H7 (cell line): Measurements from ENCODE around the gene AGBL4. TPM values are rescaled to one million over a fixed set of nuclear protein-coding genes. Genes with fewer than 3 reads are reported as not detected.

Experiments used
- DNase-seq: peaks from one replicate; pipeline ENCODE4 v3.0.0; 2012
- H3K27me3 ChIP-seq: 2 replicates; pipeline ENCODE4 v1.6.0; 2011; ENCODE audit warnings: mild to moderate bottlenecking, low read length; ENCODE audit not compliant: control insufficient read depth, insufficient read depth
- H3K36me3 ChIP-seq: replicated peaks from 2 replicates; pipeline ENCODE4 v1.5.1; 2011; ENCODE audit warnings: low read length; ENCODE audit not compliant: control insufficient read depth, insufficient read depth
- H3K4me3 ChIP-seq: 2 replicates; pipeline ENCODE4 v1.5.1; 2011; ENCODE audit warnings: low read depth, mild to moderate bottlenecking, control low read depth, low read length, moderate library complexity; ENCODE audit not compliant: insufficient read depth
- total RNA-seq: library from RNA; depleted of rRNA; stranded (reverse); fragments of >200 nt; shearing (Covaris generic); gene quantifications from 2 replicates; pipeline ENCODE4 v1.2.3, GENCODE V29; 2014

The AGBL4 gene
- total RNA-seq, 1 experiment from 2014 or later, result 0.87 TPM

DNA sequence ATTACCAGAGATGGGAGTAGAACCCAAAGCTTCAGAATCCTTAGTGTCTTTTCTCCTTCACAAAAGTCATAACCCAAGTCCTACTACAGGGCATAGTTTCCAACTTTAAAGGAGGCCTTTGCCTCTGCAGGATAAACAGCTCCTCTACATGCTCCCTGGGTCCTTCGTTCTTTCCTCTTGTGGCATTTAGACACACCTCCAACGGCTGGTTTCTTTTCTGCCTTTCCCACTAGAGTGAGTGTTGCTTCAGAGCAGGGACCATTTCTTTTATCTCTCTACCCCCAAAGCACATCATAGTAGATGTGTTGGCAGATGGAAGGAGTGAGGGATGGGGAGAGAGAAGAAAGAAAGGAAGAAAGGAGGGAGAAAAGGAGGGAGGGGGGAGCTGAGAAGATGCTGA, 1407.0 kb downstream of the AGBL4 start:
- Histone ChIP-seq H3K36me3 (no peaks in the 10 kb centered on the region), H3K27me3 (no peaks in the 10 kb centered on the region), H3K4me3 (no peak overlapping the region)
- no peak for DNase-seq

DNA sequence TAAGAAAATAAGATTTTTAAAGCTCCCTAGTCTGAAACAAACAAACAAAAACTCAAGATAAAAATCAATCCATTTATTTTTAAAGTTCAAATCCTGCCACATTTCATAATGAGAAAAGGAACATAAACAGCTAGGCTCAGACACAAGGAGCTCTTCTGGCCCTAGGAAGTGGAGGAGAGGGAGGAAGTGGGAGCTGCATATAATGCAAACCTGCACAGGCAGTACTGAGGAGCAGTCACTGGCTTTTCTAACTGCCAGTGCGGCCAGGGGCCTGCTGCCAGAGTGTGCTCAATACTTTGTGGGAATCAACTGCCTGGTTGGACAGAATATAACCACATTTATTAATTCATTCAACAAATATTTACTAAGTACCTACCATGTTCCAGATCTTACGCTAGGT, 1411.9 kb downstream of the AGBL4 start:
- no peak overlapping the region for H3K4me3 ChIP-seq
- no peaks in the 10 kb centered on the region for H3K36me3 ChIP-seq
- H3K27me3 ChIP-seq, result no peaks in the 10 kb centered on the region
- no peak for DNase-seq

DNA sequence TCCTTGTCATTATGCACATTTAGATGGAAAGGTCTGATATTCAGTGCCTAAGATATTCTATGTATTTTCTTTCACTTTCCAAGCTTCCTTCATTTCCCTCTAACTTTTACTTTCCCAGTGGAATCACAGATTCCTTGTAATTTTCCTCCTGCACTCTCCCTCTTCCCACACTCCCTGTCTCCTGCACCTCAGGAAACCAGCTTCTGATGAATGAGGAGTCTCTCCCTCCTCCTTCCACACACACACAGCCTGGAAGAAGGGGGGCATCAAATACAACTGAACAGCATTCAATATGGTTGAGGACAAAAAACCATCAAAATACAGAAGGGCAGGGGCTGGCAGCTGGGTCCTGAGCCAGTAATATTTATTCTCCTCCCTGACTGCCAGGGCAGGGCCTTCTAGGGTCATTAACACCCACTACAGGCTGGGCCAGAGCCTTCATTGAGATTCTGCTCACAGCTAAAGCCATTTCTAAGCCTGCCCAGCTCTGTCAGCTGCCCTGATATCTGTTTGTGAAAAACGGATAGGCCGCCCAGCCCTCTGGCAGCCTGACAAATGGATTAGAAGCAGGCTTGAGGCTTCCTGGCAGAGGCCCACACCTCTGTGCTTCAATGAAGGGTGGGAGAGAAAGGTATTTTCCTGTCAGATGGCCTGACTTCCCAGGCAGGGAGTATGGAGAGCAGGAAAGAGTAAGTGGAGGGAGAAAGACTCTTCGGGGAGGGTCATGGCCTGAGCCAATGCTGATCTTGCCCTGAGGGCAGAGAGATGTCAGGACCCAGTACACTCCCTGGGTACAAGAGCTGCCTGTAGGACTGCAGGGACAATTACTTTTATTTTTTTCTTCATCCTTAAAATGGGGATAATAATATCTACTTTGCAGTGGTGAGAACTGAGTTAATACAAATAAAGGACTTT, 1412.9 kb downstream of the AGBL4 start:
- DNase-seq, result no peak
- H3K4me3 ChIP-seq, result no peak overlapping the region
- H3K36me3 ChIP-seq, result no peaks in the 10 kb centered on the region
- H3K27me3 ChIP-seq, result no peaks in the 10 kb centered on the region

DNA sequence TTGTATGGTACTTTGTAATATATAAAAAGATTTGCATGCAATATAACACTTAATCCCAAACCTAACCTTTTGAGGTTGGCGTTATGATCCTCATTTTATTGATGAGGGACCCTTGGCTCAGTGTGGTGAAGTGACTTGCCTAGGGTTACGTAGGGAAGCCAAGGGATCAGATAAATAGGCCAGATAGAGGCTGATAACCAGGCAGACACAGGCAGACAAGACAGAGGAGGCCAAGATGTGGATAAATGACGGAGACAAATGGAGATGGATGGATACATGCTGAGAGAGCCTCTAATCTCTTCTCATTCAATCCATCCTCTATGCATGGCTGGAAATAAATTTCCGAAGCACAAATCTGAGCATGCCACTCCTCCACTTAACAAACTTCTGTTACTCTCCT, 1414.9 kb downstream of the AGBL4 start:
- DNase-seq, result no peak
- Histone ChIP-seq H3K27me3 (no peaks in the 10 kb centered on the region), H3K36me3 (no peaks in the 10 kb centered on the region), H3K4me3 (no peak overlapping the region)

DNA sequence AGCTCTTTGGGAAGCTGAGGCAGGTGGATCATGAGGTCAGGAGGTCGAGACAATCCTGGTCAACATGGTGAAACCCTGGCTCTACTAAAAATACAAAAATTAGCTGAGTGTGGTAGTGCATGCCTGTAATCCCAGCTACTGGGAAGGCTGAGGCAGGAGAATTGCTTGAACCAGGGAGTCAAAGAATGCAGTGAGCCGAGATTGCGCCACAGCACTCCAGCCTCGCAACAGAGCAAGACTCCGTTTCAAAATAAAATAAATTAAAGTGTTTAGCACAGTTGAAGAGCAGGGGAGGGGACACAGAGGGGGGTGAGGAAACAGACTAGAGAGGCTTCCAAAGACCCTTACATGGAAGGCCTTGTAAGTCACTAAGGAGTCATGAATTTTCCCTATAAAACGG, 1420.5 kb downstream of the AGBL4 start:
- Histone ChIP-seq H3K4me3 (no peak overlapping the region), H3K36me3 (no peaks in the 10 kb centered on the region), H3K27me3 (no peaks in the 10 kb centered on the region)
- no peak for DNase-seq

DNA sequence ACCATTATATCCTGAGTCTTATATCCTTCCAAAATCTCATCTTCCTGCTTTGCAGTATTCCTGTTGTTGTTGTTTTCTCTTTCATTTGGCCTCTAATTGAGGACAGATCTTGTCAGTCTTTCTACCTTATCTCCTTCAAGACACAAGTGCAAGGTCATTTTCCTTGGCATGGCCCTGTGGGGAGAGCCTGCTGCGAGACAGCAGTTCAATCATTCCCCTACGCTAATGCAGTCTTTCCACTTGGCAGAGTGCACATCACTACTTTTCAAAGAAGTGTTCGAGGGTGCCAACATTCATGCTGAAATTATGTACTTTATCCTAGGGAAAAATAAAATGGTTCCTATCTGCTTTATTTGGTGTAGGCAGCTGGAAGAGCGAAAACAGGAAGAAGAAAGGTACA, 1421.4 kb downstream of the AGBL4 start:
- Histone ChIP-seq H3K4me3 (no peak overlapping the region), H3K27me3 (no peaks in the 10 kb centered on the region), H3K36me3 (no peaks in the 10 kb centered on the region)
- DNase-seq, result no peak

DNA sequence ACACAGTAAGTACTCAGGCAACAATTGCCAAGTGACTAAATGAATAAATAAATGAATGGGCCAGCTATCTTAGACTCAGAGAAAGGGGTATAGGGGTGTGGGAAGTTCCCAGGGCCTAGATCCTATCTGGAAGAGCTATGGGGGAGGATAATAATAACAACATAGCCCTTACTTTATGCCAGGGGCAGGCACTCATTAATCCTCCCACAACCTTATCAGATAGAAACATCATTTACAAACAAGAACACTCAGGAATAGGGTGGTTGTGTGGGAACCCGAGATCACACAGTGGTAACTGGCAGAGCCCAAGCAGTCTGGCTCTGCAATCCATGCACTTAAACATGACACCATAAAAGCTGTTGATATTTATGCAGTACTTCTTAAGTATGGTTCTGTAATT, 1423.6 kb downstream of the AGBL4 start:
- H3K36me3 ChIP-seq, result no peaks in the 10 kb centered on the region
- no peaks in the 10 kb centered on the region for H3K27me3 ChIP-seq
- no peak overlapping the region for H3K4me3 ChIP-seq
- DNase-seq, result no peak

DNA sequence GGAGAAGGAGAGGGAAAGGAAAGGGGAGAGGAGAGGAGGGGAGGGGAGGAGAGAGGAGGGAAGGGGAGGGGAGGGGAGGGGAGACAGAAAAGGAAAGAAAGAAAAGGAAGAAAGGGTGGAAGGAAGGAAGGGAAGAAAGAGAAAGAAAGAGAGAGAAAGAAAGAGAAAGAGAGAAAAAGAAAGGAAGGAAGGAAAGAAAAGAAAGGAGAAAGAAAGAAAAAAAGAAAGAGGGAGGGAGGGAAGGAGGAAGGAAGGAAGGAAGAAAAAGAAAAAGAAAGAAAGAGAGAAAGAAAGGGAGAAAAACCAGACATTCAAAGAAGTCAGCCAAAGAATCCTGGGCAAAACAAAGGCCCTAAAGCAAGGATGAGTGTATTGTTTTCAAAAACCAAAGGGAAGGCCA, 1426.1 kb downstream of the AGBL4 start:
- H3K27me3 ChIP-seq, result no peaks in the 10 kb centered on the region
- no peak overlapping the region for H3K4me3 ChIP-seq
- H3K36me3 ChIP-seq, result no peaks in the 10 kb centered on the region
- no peak for DNase-seq

DNA sequence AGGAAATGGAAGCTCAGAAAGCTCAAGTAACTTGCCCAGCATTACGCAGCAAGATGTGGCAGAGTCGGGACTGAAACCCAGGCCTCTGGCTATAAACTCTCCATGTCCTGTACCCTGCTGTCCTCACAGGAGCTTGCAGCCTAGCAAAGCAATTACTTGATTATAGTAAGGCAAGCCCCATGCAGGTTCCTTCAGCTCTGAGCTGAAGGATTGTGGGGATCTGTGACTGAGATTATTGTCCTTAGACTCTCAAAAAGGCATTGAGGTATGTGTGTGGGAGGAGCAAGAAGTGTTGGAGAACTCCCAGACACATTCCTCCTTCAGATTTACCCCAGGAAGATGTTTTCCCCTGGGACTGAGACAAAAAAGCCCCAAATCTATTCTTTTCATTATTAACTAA, 1427.7 kb downstream of the AGBL4 start:
- Histone ChIP-seq H3K36me3 (no peaks in the 10 kb centered on the region), H3K4me3 (no peak overlapping the region), H3K27me3 (no peaks in the 10 kb centered on the region)
- peak; percentile 19 for DNase-seq

DNA sequence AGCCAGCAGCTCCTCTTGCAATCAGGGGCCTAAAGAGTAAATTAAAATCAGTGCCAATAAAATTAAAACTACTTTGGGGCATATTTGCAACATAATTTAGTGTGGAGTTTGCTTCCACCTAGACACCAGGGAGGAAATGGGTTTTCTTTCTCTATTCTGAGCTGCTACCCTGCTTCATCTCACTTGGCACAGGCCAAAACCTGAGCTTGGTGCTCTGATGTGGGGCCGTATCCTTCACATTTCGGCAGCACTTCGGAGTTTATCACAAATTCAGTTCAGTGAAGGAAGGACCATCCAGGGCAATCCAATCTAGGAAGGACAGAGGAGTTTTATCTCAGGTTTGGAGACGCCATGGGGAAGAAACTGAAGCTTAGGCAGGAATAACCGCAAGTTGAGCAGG, 1428.1 kb downstream of the AGBL4 start:
- Histone ChIP-seq H3K36me3 (no peaks in the 10 kb centered on the region), H3K27me3 (no peaks in the 10 kb centered on the region), H3K4me3 (no peak overlapping the region)
- DNase-seq, result no peak

DNA sequence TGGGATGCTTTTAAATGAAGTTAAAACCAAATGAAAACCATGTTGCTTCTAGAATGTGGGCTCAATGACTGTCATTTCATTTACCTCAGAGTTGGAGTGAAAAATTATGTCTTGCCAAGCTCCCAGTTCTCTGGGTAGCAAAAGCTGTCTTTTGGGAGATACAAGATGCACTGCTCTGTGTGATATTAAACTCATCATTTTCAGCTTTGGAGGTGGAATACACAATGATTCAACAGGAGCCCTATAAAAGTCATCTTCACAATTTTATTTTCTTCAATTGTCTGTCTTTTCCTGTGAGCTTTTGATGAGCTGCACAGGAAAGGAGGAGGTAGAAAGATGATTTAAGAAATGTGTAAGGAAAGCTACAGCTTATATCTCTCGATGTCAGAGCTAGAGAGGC, 1431.4 kb downstream of the AGBL4 start:
- DNase-seq, result no peak
- Histone ChIP-seq H3K4me3 (no peak overlapping the region), H3K27me3 (no peaks in the 10 kb centered on the region), H3K36me3 (no peaks in the 10 kb centered on the region)

DNA sequence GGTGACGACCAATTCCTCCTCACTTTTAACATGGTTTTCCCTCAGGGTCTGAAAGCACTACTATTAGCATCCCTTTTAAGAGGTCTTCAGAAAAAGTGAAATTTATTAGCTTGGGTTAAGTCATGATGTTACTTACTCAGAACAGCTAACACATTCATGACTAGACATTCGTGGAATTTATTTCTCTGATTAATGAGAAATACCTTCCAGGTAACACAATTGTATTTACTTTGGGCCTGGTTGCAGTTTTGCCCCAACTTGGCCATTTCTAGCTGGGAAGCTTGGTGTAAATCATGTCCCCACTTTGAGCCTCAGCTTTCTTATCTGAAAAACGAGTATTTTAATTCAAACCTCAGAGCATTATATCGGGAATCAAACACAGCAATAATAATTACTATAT, 1432.6 kb downstream of the AGBL4 start:
- no peaks in the 10 kb centered on the region for H3K36me3 ChIP-seq
- no peak for DNase-seq
- no peak overlapping the region for H3K4me3 ChIP-seq
- no peaks in the 10 kb centered on the region for H3K27me3 ChIP-seq

DNA sequence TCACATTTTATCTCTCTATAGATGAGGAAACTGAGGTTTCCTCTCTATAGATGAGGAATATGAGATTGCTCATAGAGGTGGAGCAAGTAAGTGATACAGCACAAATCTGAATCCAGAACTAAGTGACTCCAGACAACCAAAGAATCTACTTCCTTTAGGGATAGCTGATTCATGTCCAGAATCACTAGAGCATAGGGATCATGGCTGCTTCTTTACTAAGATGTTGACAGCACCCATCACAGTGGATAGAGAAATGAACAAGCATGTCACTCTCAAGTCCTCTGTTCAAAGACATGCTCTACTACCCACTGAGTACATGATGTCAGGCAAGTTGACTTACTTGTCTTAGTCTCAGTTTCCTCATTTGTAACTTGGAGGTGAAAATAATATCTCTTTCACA, 1435.7 kb downstream of the AGBL4 start:
- H3K4me3 ChIP-seq, result no peak overlapping the region
- no peaks in the 10 kb centered on the region; the same call in 1 of the 2 replicates for H3K27me3 ChIP-seq
- H3K36me3 ChIP-seq, result no peaks in the 10 kb centered on the region
- no peak for DNase-seq

DNA sequence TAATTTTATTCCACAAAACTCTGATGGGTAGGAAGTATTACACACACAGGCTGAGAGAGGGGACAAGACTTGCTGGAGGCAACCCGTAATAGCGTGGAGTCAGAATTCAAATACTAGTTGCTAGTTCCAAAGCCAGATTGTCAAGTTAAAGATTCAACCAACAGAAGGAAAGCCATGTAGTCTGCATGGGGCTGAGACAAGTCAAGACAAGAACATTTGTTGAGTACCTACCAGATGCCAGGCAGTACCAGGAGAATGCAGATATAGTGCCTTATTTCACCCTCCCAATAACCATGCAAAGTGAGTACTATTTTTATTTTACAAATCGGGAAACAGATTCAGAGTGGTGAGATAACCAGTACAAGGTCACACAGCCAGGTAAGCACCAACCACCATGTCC, 1441.3 kb downstream of the AGBL4 start:
- DNase-seq, result no peak
- Histone ChIP-seq H3K4me3 (no peak overlapping the region), H3K36me3 (no peaks in the 10 kb centered on the region), H3K27me3 (no peaks in the 10 kb centered on the region; the same call in 1 of the 2 replicates)

DNA sequence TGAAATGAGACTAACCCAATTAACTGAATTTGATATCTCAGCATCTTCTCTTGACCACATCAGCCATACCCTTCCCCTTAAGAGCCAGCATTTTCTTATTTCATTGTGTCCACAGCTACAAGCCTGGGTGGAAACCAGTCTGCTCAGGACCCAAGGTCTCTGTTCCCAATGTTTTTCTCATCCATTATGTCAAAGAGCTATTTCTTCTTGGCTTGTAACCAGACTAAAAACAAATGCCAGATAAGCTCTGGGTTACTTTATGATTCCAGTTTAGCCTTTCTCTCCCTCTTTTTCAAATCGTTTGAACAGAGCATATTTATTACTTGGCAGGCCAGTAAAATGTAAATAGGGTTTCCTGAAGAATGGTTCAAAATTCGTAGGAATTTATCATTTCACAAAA, 1442.5 kb downstream of the AGBL4 start:
- Histone ChIP-seq H3K4me3 (no peak overlapping the region), H3K36me3 (no peaks in the 10 kb centered on the region), H3K27me3 (no peaks in the 10 kb centered on the region; the same call in 1 of the 2 replicates)
- DNase-seq, result no peak
